Tibial nerve (tissue), 4 donors: ENCODE data around the gene TMEM135. TPM values are rescaled to one million over a fixed set of nuclear protein-coding genes. Genes with fewer than 3 reads are reported as not detected.
A peak's percentile ranks its signal among the peaks of the same experiment; 100 is the strongest.
"Not testable (repeated sequence)": the region's sequence is repeated elsewhere in the genome, so short reads cannot be mapped to it uniquely, and the experiment has no call there.

Experiments used
- DNase-seq, 2 donors: peaks; one replicate each; pipeline ENCODE4 v3.0.0-alpha.2; 2019; ENCODE audit warnings: low spot score in 2 of 2
- H3K27ac ChIP-seq, 4 donors: fragments of 200-600 bp; sonication (generic) in 3 of 4; one replicate each; pipeline ENCODE4 v1.5.1; 2017 to 2019; ENCODE audit warnings: mild to moderate bottlenecking in 1 of 4
- H3K27me3 ChIP-seq, 2 donors: fragments of 200-600 bp; sonication (generic) in 1 of 2; one replicate each; pipeline versions ENCODE4 v1.5.1 to v1.6.0; 2017 to 2019
- H3K36me3 ChIP-seq, 3 donors: fragments of 200-600 bp; sonication (generic); one replicate each; pipeline ENCODE4 v1.5.1; 2018 to 2019
- H3K4me1 ChIP-seq, 4 donors: fragments of 200-600 bp; sonication (generic) in 3 of 4; one replicate each; pipeline ENCODE4 v1.5.1; 2017 to 2019
- H3K4me3 ChIP-seq, 4 donors: fragments of 200-600 bp; sonication (generic) in 3 of 4; one replicate each; pipeline ENCODE4 v1.5.1; 2017 to 2019; ENCODE audit warnings: mild to moderate bottlenecking in 1 of 4, moderate library complexity in 1 of 4
- H3K9me3 ChIP-seq, 4 donors: fragments of 200-600 bp; sonication (generic) in 3 of 4; one replicate each; pipeline ENCODE4 v1.5.1; 2017 to 2019
- EP300 ChIP-seq, 2 donors: sonication (generic); formaldehyde crosslinking; IDR thresholded peaks; one replicate each; pipeline ENCODE4 v1.6.1; 2017; ENCODE audit warnings: antibody characterized with exemption in 2 of 2, mild to moderate bottlenecking in 1 of 2
- POLR2A ChIP-seq, 2 donors: fragments of 450-650 bp; IDR thresholded peaks; one replicate each; pipeline ENCODE4 v1.6.1; 2017; ENCODE audit warnings: antibody characterized with exemption in 2 of 2, mild to moderate bottlenecking in 2 of 2, moderate library complexity in 2 of 2
- WGBS, 2 donors: methylation state at CpG; one replicate each; pipeline ENCODE4 v1.1.5; 2018; 5-methylcytosine and 5-hydroxymethylcytosine counted together
- total RNA-seq, 4 donors: library from RNA; depleted of rRNA; stranded (reverse); fragments of >200 nt; gene quantifications; one replicate each; pipeline ENCODE4 v1.1.0, GENCODE V29; 2016
- TF ChIP-seq, protein P1 (sequence below), 5 experiments: fragments of 200-600 bp in 3 of 5; fragments of 450-650 bp in 2 of 5; sonication (generic) in 3 of 5; IDR thresholded peaks; one replicate each; pipeline ENCODE4 v1.5.1; 2016 to 2019; ENCODE audit warnings: antibody characterized with exemption in 5 of 5, mild to moderate bottlenecking in 3 of 5, moderate library complexity in 2 of 5

TMEM135 gene
- total RNA-seq, 4 donors from 2014 or later, result 23.2 to 28.5 (median 25.6) TPM

DNA sequence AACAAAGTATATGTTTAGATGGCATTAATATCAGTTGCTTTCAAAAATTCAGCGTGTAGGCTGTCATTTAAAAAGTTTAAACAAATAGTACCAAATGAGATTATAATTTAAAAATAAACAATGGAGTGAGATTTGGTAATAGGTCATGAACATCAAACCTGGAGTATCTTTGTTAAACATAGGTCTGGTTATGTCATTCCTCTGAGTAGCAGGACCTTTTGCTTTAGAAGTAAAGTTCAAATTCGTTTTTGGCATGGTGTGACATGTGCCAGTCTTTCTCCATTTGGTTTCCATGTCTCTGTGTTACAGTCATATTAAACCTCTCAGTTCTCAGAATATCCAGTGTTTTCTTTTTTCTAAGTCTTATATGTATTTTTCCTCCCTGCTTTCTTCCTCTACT lies 242.4 kb downstream of the TMEM135 start:
- TF ChIP-seq, protein P1, sequence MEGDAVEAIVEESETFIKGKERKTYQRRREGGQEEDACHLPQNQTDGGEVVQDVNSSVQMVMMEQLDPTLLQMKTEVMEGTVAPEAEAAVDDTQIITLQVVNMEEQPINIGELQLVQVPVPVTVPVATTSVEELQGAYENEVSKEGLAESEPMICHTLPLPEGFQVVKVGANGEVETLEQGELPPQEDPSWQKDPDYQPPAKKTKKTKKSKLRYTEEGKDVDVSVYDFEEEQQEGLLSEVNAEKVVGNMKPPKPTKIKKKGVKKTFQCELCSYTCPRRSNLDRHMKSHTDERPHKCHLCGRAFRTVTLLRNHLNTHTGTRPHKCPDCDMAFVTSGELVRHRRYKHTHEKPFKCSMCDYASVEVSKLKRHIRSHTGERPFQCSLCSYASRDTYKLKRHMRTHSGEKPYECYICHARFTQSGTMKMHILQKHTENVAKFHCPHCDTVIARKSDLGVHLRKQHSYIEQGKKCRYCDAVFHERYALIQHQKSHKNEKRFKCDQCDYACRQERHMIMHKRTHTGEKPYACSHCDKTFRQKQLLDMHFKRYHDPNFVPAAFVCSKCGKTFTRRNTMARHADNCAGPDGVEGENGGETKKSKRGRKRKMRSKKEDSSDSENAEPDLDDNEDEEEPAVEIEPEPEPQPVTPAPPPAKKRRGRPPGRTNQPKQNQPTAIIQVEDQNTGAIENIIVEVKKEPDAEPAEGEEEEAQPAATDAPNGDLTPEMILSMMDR (IDR thresholded peaks at IDR 0.05), result no peak
- TF ChIP-seq POLR2A (IDR thresholded peaks at IDR 0.05) (no peak), EP300 (IDR thresholded peaks at IDR 0.05) (no peak)
- Histone ChIP-seq H3K27ac (no peak overlapping the region), H3K36me3 (no peaks in the 10 kb centered on the region), H3K27me3 (no peaks in the 10 kb centered on the region), H3K4me1 (peaks cover 0 to 19% (median 0%) of the 10 kb centered on the region in 4 donors), H3K9me3 (no peaks in the 10 kb centered on the region), H3K4me3 (no peak overlapping the region)
- 71 to 76% methylated on average over 2 of the region's 2 CpGs for WGBS, 2 donors
- no peak for DNase-seq

DNA sequence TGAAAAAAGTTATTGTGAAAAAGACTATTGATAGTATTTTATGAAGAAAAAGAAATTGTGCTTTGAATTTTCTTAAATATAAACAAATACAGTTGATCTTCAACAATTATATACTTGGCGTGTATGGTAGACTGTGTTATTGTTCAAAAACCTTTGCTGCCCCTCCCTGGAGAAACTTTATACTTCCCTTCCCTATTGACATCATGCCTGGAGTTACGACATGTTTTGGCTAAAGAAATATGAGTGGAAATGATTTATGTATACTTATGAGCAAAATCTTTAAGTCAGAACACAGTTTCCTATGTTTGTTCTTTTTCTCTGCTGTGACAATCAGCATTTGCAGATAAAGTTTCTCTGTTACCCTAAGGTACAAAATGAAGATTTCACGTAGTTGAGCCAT lies 243.8 kb downstream of the TMEM135 start:
- Histone ChIP-seq H3K27me3 (no peaks in the 10 kb centered on the region), H3K27ac (peak overlapping the region in 1 of 4 donors; percentile 36), H3K9me3 (no peaks in the 10 kb centered on the region), H3K4me3 (no peak overlapping the region), H3K4me1 (peaks cover 0 to 19% (median 0%) of the 10 kb centered on the region in 4 donors), H3K36me3 (no peaks in the 10 kb centered on the region)
- TF ChIP-seq, protein P1 (IDR thresholded peaks at IDR 0.05), result peak in 1 of 5 experiments; percentile 25
- TF ChIP-seq EP300 (IDR thresholded peaks at IDR 0.05), result peak in 1 of 2 donors; percentile 68
- no peak for TF ChIP-seq POLR2A (IDR thresholded peaks at IDR 0.05)
- 23 to 31% methylated on average over 3 of the region's 3 CpGs for WGBS, 2 donors
- DNase-seq, result peak in 1 of 2 donors; percentile 38

DNA sequence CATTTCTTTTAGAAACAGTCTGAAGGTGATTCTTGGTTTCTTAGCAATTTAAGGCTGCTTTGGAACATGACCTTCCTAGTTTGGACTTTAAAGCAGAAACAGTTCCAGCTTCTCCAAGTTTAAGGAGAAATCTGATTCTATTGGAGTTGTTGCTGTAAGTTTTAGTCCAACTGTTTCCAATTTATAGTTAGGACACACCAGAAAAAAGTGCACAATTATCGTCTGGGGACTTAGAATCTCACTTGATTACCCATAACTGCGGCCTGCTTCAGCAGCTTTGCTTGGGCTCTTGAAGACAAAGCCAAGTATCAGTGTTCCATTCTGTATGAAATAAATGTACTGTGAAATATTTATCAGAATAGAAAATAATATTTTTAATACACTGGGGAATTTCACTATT lies 246.6 kb downstream of the TMEM135 start:
- H3K4me3 ChIP-seq, result no peak overlapping the region
- no peaks in the 10 kb centered on the region for H3K36me3 ChIP-seq
- H3K4me1 ChIP-seq, result peaks cover 0 to 19% (median 0%) of the 10 kb centered on the region in 4 donors
- 37 to 65% methylated on average over 2 of the region's 2 CpGs for WGBS, 2 donors
- H3K27ac ChIP-seq, result peak overlapping the region in 1 of 4 donors; percentile 13
- TF ChIP-seq EP300 (IDR thresholded peaks at IDR 0.05) (no peak), POLR2A (IDR thresholded peaks at IDR 0.05) (no peak)
- TF ChIP-seq, protein P1 (IDR thresholded peaks at IDR 0.05), result no peak
- no peak for DNase-seq
- no peaks in the 10 kb centered on the region for H3K27me3 ChIP-seq
- H3K9me3 ChIP-seq, result no peaks in the 10 kb centered on the region

DNA sequence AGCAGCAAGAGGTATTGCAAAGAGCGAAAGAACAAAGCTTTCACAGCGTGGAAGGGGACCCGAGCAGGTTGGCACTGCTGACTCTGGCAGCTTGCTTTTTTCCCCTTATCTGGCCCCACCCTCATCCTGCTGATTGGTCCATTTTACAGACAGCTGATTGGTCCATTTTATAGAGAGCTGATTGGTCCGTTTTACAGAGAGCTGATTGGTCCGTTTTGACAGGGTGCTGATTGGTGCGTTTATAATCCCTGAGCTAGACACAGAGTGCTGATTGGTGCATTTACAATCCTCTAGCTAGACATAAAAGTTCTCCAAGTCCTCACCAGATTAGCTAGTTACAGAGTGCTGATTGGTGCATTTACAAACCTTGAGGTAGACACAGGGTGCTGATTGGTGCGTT lies 247.9 kb downstream of the TMEM135 start:
- H3K9me3 ChIP-seq, H3K4me3 ChIP-seq, H3K27me3 ChIP-seq, H3K36me3 ChIP-seq, H3K27ac ChIP-seq, DNase-seq: not testable (repeated sequence)
- WGBS, 2 donors, result 89 to 90% methylated on average over 7 of the region's 7 CpGs
- H3K4me1 ChIP-seq, result peaks cover 0 to 26% (median 0%) of the 10 kb centered on the region in 4 donors

DNA sequence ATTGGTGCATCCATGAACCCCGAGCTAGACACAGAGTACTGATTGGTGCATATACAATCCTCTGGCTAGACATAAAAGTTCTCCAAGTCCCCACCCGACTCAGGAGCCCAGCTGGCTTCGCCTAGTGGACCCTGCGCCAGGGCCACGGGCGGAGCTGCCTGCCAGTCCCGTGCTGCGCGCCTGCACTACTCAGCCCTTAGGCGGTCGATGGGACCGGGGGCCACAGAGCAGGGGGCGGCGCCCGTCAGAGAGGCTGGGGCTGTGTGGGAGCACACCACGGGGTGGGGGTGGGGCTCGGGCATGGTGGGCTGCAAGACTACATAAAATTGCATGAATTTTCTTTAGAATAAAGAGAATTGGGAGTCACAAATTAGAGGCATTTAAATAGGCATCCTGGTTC lies 248.6 kb downstream of the TMEM135 start:
- TF ChIP-seq, protein P1 (IDR thresholded peaks at IDR 0.05), result no peak
- no peak for TF ChIP-seq POLR2A (IDR thresholded peaks at IDR 0.05)
- Histone ChIP-seq H3K9me3 (no peaks in the 10 kb centered on the region), H3K4me1 (peaks cover 0 to 22% (median 0%) of the 10 kb centered on the region in 4 donors), H3K27ac (no peak overlapping the region), H3K27me3 (no peaks in the 10 kb centered on the region), H3K36me3 (no peaks in the 10 kb centered on the region), H3K4me3 (no peak overlapping the region)
- no peak for DNase-seq
- 94 to 97% methylated on average over 17 of the region's 17 CpGs for WGBS, 2 donors
